K562 (cell line): Measurements from ENCODE around the gene BTBD17.

ENCODE experiments used
- KLF13 ChIP-seq: fragments of 450-650 bp; IDR thresholded peaks from 2 replicates; pipeline ENCODE4 v1.6.1; 2016; ENCODE audit warnings: missing genetic modification characterization, low read depth, mild to moderate bottlenecking, missing compliant biosample characterization, moderate library complexity, borderline replicate concordance
- PYGO2 ChIP-seq: fragments of 450-650 bp; IDR thresholded peaks from 2 replicates; pipeline ENCODE4 v1.6.1; 2016; ENCODE audit warnings: mild to moderate bottlenecking, missing genetic modification characterization, moderate library complexity, missing compliant biosample characterization
- RBFOX2 ChIP-seq: fragments of 200-400 bp; formaldehyde crosslinking; IDR thresholded peaks from 2 replicates; pipeline ENCODE4 v1.6.1; 2017; ENCODE audit warnings: low read depth, mild to moderate bottlenecking, low read length, moderate library complexity
- ZC3H11A ChIP-seq: IDR thresholded peaks from 2 replicates; pipeline ENCODE4 v1.6.1; 2012; ENCODE audit warnings: low read depth, low read length, improper control_type of control experiment
- ZNF274 ChIP-seq: IDR thresholded peaks from 2 replicates; pipeline ENCODE4 v1.6.1; 2011; ENCODE audit warnings: low read depth, mild to moderate bottlenecking, low read length, moderate library complexity, borderline replicate concordance
- ZNF354B ChIP-seq: fragments of 250-450 bp; sonication (Bioruptor Pico); IDR thresholded peaks from 2 replicates; pipeline ENCODE4 v1.4.0; 2020
- TF ChIP-seq, protein P1 (sequence below), 3 experiments: fragments of 200-800 bp in 1 of 3; fragments of 250-450 bp in 1 of 3; fragments of 450-650 bp in 1 of 3; sonication (Bioruptor Pico) in 1 of 3; sonication (Bioruptor generic) in 1 of 3; formaldehyde crosslinking in 1 of 3; IDR thresholded peaks; 2 replicates each; pipeline versions ENCODE4 v1.6.1 to v1.8.0; 2016 to 2022; ENCODE audit warnings: mild to moderate bottlenecking in 2 of 3, missing genetic modification characterization in 2 of 3, missing compliant biosample characterization in 1 of 3, moderate library complexity in 1 of 3
- TF ChIP-seq, protein P2 (sequence below), 3 experiments: IDR thresholded peaks in 2 of 3; conservative IDR thresholded peaks in 1 of 3; 2 replicates each; pipeline ENCODE4 v1.5.1; 2011 to 2012; ENCODE audit warnings: low read length in 3 of 3, mild to moderate bottlenecking in 3 of 3, control low read depth in 2 of 3, improper control_type of control experiment in 1 of 3, inconsistent platforms in 1 of 3, low read depth in 1 of 3, mixed read lengths in 1 of 3, moderate library complexity in 1 of 3; ENCODE audit not compliant: insufficient read depth in 2 of 3

DNA sequence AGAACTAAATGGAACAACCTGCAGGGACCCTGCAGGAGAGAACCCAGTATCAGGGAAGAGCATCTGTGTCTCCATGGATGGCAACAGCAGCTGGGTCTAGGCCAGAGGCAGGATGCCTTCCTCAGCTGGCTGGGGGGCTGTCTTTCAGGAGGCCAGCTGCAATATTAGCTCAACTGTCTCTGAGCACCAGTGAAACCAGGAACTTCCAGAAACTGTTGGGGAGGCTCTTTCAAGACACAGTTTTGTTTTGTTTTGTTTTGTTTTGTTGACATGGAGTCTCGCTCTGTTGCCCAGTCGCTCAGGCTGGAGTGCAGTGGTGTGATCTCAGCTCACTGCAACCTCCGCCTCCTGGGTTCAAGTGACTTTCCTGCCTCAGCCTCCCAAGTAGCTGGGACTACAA, 13.2 kb upstream of the BTBD17 start:
- TF ChIP-seq, protein P1, sequence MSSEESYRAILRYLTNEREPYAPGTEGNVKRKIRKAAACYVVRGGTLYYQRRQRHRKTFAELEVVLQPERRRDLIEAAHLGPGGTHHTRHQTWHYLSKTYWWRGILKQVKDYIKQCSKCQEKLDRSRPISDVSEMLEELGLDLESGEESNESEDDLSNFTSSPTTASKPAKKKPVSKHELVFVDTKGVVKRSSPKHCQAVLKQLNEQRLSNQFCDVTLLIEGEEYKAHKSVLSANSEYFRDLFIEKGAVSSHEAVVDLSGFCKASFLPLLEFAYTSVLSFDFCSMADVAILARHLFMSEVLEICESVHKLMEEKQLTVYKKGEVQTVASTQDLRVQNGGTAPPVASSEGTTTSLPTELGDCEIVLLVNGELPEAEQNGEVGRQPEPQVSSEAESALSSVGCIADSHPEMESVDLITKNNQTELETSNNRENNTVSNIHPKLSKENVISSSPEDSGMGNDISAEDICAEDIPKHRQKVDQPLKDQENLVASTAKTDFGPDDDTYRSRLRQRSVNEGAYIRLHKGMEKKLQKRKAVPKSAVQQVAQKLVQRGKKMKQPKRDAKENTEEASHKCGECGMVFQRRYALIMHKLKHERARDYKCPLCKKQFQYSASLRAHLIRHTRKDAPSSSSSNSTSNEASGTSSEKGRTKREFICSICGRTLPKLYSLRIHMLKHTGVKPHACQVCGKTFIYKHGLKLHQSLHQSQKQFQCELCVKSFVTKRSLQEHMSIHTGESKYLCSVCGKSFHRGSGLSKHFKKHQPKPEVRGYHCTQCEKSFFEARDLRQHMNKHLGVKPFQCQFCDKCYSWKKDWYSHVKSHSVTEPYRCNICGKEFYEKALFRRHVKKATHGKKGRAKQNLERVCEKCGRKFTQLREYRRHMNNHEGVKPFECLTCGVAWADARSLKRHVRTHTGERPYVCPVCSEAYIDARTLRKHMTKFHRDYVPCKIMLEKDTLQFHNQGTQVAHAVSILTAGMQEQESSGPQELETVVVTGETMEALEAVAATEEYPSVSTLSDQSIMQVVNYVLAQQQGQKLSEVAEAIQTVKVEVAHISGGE (CRISPR knock-in tag; IDR thresholded peaks at IDR 0.05) = no peak
- no peak for TF ChIP-seq PYGO2 (tag)
- TF ChIP-seq, protein P2, sequence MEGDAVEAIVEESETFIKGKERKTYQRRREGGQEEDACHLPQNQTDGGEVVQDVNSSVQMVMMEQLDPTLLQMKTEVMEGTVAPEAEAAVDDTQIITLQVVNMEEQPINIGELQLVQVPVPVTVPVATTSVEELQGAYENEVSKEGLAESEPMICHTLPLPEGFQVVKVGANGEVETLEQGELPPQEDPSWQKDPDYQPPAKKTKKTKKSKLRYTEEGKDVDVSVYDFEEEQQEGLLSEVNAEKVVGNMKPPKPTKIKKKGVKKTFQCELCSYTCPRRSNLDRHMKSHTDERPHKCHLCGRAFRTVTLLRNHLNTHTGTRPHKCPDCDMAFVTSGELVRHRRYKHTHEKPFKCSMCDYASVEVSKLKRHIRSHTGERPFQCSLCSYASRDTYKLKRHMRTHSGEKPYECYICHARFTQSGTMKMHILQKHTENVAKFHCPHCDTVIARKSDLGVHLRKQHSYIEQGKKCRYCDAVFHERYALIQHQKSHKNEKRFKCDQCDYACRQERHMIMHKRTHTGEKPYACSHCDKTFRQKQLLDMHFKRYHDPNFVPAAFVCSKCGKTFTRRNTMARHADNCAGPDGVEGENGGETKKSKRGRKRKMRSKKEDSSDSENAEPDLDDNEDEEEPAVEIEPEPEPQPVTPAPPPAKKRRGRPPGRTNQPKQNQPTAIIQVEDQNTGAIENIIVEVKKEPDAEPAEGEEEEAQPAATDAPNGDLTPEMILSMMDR (IDR thresholded peaks at IDR 0.05 in 2 of 3, conservative IDR thresholded peaks at IDR 0.05 in 1 of 3; ENCODE audit: insufficient read depth in 2 of 3, low read depth in 1 of 3, low read length in 3 of 3) = no peak
- no peak for TF ChIP-seq RBFOX2
- TF ChIP-seq ZC3H11A = no peak
- no peak for TF ChIP-seq ZNF354B (CRISPR knock-in tag)
- no peak for TF ChIP-seq KLF13 (tag)
- no peak for TF ChIP-seq ZNF274
